GM12878 (cell line): ENCODE data around the gene FBXW7. TPM values are rescaled to one million over a fixed set of nuclear protein-coding genes. Genes with fewer than 3 reads are reported as not detected.

Source experiments
- BCL11A ChIP-seq: IDR thresholded peaks from 2 replicates; pipeline ENCODE4 v1.6.1; 2011; ENCODE audit warnings: low read depth, low read length
- CHD2 ChIP-seq: IDR thresholded peaks from 2 replicates; pipeline ENCODE4 v1.6.1; 2011; ENCODE audit warnings: low read depth, low read length, improper control_type of control experiment, borderline replicate concordance
- CREM ChIP-seq: IDR thresholded peaks from 2 replicates; pipeline ENCODE4 v1.6.1; 2014; ENCODE audit warnings: antibody characterized with exemption, low read depth
- EP300 ChIP-seq, 2 experiments: fragments of 150-350 bp in 1 of 2; IDR thresholded peaks; 2 replicates each; pipeline ENCODE4 v1.6.1; 2011 to 2012; ENCODE audit warnings: low read depth in 2 of 2, low read length in 2 of 2, borderline replicate concordance in 1 of 2, improper control_type of control experiment in 1 of 2, inconsistent platforms in 1 of 2; ENCODE audit not compliant: control insufficient read depth in 1 of 2
- IKZF2 ChIP-seq, 2 experiments: fragments of 450-650 bp; IDR thresholded peaks; 2 replicates each; pipeline ENCODE4 v1.6.1; 2017; ENCODE audit warnings: mild to moderate bottlenecking in 2 of 2, moderate library complexity in 2 of 2
- JUNB ChIP-seq: IDR thresholded peaks from 2 replicates; pipeline ENCODE4 v1.6.1; 2016; ENCODE audit warnings: antibody characterized with exemption, mild to moderate bottlenecking
- MEF2A ChIP-seq: IDR thresholded peaks from 2 replicates; pipeline ENCODE4 v1.6.1; 2011; ENCODE audit warnings: low read depth, mild to moderate bottlenecking, low read length, moderate library complexity; ENCODE audit not compliant: insufficient read depth
- MXI1 ChIP-seq: fragments of 150-350 bp; IDR thresholded peaks from 2 replicates; pipeline ENCODE4 v1.6.1; 2011; ENCODE audit warnings: low read depth, mild to moderate bottlenecking, inconsistent platforms, low read length, improper control_type of control experiment
- RELA ChIP-seq: fragments of 450-650 bp; IDR thresholded peaks from 2 replicates; pipeline ENCODE4 v1.8.0; 2014; ENCODE audit warnings: borderline replicate concordance; ENCODE audit not compliant: partially characterized antibody
- SRF ChIP-seq, 2 experiments: IDR thresholded peaks; 2 replicates each; pipeline ENCODE4 v1.6.1; 2011; ENCODE audit warnings: low read depth in 2 of 2, low read length in 2 of 2, mild to moderate bottlenecking in 1 of 2, moderate library complexity in 1 of 2
- SUPT20H ChIP-seq: IDR thresholded peaks from 2 replicates; pipeline ENCODE4 v1.6.1; 2011; ENCODE audit warnings: low read depth, mild to moderate bottlenecking, low read length, moderate library complexity, borderline replicate concordance; ENCODE audit not compliant: control insufficient read depth
- TARDBP ChIP-seq: IDR thresholded peaks from 2 replicates; pipeline ENCODE4 v1.6.1; 2016; ENCODE audit warnings: borderline replicate concordance
- YY1 ChIP-seq: IDR thresholded peaks from 2 replicates; pipeline ENCODE4 v1.6.1; 2011; ENCODE audit warnings: low read depth, mild to moderate bottlenecking, low read length
- ZBED1 ChIP-seq: IDR thresholded peaks from 2 replicates; pipeline ENCODE4 v1.6.1; 2016; ENCODE audit warnings: borderline replicate concordance
- polyA plus RNA-seq, 11 experiments: library from polyadenylated mRNA; depleted of rRNA in 4 of 11; unstranded in 6 of 11; stranded (reverse) in 5 of 11; fragments of >200 nt; fragmentation: Nextera tagmentation in 4 of 11; fragmentation: Illumina TruSeq in 1 of 11; extraction: Ambion mirVana in 4 of 11; extraction: Trizol in 1 of 11; gene quantifications; 1 replicate in 1 of 11; 2 replicates in 10 of 11; pipeline versions ENCODE4 v1.2.1 to v1.2.3, GENCODE V29; 2011 to 2016; ENCODE audit warnings: inconsistent platforms in 2 of 11, missing spikeins in 2 of 11, low read depth in 1 of 11
- total RNA-seq, 4 experiments: library from RNA; depleted of rRNA in 3 of 4; stranded (reverse); fragments of >200 nt in 3 of 4; fragmentation: Illumina TruSeq in 1 of 4; extraction: Trizol in 1 of 4; gene quantifications; 2 replicates each; pipeline versions ENCODE4 v1.2.1 to v1.2.3, GENCODE V29; 2013 to 2021
- TF ChIP-seq, protein P1 (sequence below): IDR thresholded peaks from 2 replicates; pipeline ENCODE4 v1.6.1; 2011; ENCODE audit warnings: low read depth, mild to moderate bottlenecking, low read length, moderate library complexity, borderline replicate concordance; ENCODE audit errors: extremely low read depth
- TF ChIP-seq, protein P2 (sequence below): fragments of 450-650 bp; IDR thresholded peaks from 2 replicates; pipeline ENCODE4 v1.6.1; 2017; ENCODE audit warnings: low read depth, mild to moderate bottlenecking, moderate library complexity

Gene FBXW7
- total and polyA plus RNA-seq, 10 of the 15 experiments (the other 5 are each of a cell fraction or from before 2014, with no cell fraction given) = 35.8 to 118 (median 47.2) TPM

DNA sequence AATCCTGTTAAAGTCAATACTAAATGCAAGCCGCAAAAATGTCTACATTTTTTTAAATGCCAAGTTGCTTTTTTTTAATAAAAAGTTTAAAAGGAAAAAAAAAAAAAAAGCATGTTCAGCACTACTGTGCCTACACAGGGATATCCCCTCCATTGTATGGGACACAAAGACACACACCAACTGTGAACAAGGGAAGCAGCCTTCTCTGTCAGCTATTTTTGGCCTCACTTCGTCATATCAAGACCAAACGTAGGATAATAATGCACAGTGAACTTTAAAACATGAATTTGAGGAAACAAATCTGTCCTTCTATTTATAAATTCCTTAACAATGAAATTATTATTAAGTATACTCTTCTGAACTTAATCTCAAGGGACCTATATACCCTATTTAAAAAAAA, 4.4 kb downstream of the FBXW7 start (continued):
- TF ChIP-seq, protein P1, sequence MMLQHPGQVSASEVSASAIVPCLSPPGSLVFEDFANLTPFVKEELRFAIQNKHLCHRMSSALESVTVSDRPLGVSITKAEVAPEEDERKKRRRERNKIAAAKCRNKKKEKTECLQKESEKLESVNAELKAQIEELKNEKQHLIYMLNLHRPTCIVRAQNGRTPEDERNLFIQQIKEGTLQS = no peak
- peak; percentile 51 to 52; a peak in 2 of 4 replicates for TF ChIP-seq IKZF2 (IDR thresholded peaks at IDR 0.05)
- TF ChIP-seq JUNB = peak; percentile 72
- 0 out of 2 replicates have a peak, but pooled peaks have one; percentile 20 for TF ChIP-seq CHD2
- peak; percentile 31; the same call in 1 of the 2 replicates for TF ChIP-seq ZBED1
- TF ChIP-seq, protein P2, sequence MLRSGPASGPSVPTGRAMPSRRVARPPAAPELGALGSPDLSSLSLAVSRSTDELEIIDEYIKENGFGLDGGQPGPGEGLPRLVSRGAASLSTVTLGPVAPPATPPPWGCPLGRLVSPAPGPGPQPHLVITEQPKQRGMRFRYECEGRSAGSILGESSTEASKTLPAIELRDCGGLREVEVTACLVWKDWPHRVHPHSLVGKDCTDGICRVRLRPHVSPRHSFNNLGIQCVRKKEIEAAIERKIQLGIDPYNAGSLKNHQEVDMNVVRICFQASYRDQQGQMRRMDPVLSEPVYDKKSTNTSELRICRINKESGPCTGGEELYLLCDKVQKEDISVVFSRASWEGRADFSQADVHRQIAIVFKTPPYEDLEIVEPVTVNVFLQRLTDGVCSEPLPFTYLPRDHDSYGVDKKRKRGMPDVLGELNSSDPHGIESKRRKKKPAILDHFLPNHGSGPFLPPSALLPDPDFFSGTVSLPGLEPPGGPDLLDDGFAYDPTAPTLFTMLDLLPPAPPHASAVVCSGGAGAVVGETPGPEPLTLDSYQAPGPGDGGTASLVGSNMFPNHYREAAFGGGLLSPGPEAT = peak; percentile 65; the same call in 1 of the 2 replicates
- 0 out of 2 replicates have a peak, but pooled peaks have one; percentile 5 for TF ChIP-seq MXI1
- no peak for TF ChIP-seq SUPT20H
- TF ChIP-seq CREM = peak; percentile 44; the same call in 1 of the 2 replicates
- no peak for TF ChIP-seq RELA
- peak; percentile 43 to 48; a peak in 1 of 4 replicates for TF ChIP-seq EP300 (IDR thresholded peaks at IDR 0.05; ENCODE audit: borderline replicate concordance in 1 of 2, control insufficient read depth in 1 of 2, low read depth in 2 of 2, low read length in 2 of 2)
- TF ChIP-seq SRF (IDR thresholded peaks at IDR 0.05; ENCODE audit: low read depth in 2 of 2, low read length in 2 of 2) = 0 out of 4 replicates have a peak, but pooled peaks of 1 of the 2 experiments have one; percentile 20
- TF ChIP-seq MEF2A = peak; percentile 92
- TF ChIP-seq TARDBP = no peak
- TF ChIP-seq BCL11A = peak; percentile 20; the same call in 1 of the 2 replicates
- TF ChIP-seq YY1 = 0 out of 2 replicates have a peak, but pooled peaks have one; percentile 14
